ENCODE data around the gene TMEM106A.
"Not testable (repeated sequence)": the region's sequence is repeated elsewhere in the genome, so short reads cannot be mapped to it uniquely, and the experiment has no call there.

TMEM106A gene

DNA sequence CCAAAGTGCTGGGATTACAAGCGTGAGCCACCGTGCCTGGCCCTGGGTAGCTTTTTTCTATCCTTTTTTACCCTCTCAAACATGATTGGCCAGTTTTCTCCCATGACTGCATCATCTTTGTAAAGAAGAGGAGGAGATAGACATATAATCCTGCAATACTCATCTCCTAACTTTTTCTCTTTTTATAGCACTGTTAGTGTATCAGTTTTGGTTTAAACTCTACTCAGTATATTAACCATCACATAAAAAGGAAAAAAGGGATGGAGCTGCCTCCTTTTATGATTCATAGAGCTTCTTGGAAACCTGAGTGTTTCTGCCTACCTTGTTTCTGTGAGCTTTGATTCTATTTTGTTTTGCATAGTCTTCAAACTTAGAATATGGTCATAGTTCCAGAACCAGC, 12.0 kb upstream of the TMEM106A start:
- in situ Hi-C loops (cut with MboI; ENCODE audit: low pct_unique_long_range_greater_than_20kb, low sequenced_read_pairs, unreplicated experiment): no loop called here
- DNase-seq (ENCODE audit: low spot score): no peak
- TF ChIP-seq, protein P1, sequence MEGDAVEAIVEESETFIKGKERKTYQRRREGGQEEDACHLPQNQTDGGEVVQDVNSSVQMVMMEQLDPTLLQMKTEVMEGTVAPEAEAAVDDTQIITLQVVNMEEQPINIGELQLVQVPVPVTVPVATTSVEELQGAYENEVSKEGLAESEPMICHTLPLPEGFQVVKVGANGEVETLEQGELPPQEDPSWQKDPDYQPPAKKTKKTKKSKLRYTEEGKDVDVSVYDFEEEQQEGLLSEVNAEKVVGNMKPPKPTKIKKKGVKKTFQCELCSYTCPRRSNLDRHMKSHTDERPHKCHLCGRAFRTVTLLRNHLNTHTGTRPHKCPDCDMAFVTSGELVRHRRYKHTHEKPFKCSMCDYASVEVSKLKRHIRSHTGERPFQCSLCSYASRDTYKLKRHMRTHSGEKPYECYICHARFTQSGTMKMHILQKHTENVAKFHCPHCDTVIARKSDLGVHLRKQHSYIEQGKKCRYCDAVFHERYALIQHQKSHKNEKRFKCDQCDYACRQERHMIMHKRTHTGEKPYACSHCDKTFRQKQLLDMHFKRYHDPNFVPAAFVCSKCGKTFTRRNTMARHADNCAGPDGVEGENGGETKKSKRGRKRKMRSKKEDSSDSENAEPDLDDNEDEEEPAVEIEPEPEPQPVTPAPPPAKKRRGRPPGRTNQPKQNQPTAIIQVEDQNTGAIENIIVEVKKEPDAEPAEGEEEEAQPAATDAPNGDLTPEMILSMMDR (IDR thresholded peaks at IDR 0.05; ENCODE audit: extremely low read depth, insufficient read depth, missing control alignments): no peak

DNA sequence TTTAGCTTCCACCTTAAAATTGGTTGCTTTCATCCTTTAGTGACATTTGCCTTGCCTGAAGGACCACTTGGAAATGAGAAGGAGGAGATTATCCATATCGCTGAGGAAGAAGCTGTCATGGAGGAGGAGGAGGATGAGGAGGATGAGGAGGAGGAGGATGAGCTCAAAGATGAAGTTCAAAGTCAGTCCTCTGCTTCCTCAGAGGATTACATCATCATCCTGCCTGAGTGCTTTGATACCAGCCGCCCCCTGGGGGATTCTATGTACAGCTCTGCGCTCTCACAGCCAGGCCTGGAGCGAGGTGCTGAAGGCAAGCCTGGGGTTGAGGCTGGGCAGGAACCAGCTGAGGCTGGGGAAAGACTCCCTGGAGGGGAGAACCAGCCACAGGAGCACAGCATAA, 11.5 kb upstream of the TMEM106A start:
- in situ Hi-C loops (cut with MboI; ENCODE audit: low pct_unique_long_range_greater_than_20kb, low sequenced_read_pairs, unreplicated experiment): no loop called here
- TF ChIP-seq, protein P1 (IDR thresholded peaks at IDR 0.05; ENCODE audit: extremely low read depth, insufficient read depth, missing control alignments): no peak
- no peak for DNase-seq (ENCODE audit: low spot score)

DNA sequence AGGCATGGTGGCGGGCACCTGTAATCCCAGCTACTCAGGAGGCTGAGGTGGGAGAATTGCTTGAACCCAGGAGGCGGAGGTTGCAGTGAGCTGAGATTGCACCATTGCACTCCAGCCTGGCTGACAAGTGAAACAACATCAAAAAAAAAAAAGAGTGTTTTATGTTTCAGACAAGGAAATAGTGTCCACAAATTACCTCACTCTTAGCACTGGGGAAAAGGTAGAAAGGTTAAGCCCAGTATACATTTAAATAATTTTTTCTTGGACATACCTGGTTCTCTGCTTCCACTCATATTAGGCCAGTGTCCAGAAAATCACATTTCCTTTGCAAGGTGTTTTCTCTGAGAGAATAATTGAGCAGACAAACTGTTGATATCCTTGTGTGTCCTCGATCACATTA, 8.7 kb upstream of the TMEM106A start:
- in situ Hi-C loops (cut with MboI; ENCODE audit: low pct_unique_long_range_greater_than_20kb, low sequenced_read_pairs, unreplicated experiment); DNase-seq (ENCODE audit: low spot score): not testable (repeated sequence)

DNA sequence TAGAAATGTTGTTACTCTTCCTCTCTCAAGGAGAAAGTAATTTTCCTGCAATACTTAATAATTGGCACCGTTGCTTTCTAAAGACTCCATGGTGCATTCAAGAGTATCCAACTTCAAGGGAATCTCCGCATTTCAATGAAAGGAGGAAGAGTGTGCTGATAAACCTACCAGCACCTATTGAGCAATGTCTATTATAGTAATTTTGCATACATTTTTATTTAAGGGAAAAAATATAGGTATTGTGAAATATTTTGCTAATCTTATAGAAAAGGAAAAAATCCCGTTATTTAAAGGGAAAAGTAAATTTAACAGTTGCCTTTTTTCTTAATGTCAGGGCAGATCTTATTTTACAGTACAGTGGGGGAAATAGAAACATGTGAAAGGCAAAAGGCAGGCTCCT, 1.1 kb upstream of the TMEM106A start:
- TF ChIP-seq, protein P1 (IDR thresholded peaks at IDR 0.05; ENCODE audit: extremely low read depth, insufficient read depth, missing control alignments): no peak
- DNase-seq (ENCODE audit: low spot score): no peak
- in situ Hi-C loops (cut with MboI; ENCODE audit: low pct_unique_long_range_greater_than_20kb, low sequenced_read_pairs, unreplicated experiment): no loop called here

DNA sequence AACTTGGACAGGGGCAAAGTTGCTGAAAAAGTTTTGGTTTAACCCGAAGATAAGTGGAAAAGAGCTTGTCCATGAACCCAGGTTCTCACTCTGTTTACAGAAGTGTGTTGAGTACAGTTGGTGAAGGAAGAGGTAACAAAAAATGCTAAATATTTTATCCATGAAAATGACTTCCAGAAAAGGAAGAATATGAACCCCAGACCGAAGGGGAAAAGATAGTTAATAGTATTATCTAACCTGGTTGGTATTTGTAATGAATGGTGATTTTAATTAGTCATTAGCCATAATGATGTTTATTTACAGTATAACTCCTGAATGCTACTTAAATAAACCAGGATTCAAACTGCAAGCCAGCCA, 574 bp upstream of the TMEM106A start:
- no peak for DNase-seq (ENCODE audit: low spot score)
- in situ Hi-C loops (cut with MboI; ENCODE audit: low pct_unique_long_range_greater_than_20kb, low sequenced_read_pairs, unreplicated experiment): no loop called here
- TF ChIP-seq, protein P1 (IDR thresholded peaks at IDR 0.05; ENCODE audit: extremely low read depth, insufficient read depth, missing control alignments): no peak

DNA sequence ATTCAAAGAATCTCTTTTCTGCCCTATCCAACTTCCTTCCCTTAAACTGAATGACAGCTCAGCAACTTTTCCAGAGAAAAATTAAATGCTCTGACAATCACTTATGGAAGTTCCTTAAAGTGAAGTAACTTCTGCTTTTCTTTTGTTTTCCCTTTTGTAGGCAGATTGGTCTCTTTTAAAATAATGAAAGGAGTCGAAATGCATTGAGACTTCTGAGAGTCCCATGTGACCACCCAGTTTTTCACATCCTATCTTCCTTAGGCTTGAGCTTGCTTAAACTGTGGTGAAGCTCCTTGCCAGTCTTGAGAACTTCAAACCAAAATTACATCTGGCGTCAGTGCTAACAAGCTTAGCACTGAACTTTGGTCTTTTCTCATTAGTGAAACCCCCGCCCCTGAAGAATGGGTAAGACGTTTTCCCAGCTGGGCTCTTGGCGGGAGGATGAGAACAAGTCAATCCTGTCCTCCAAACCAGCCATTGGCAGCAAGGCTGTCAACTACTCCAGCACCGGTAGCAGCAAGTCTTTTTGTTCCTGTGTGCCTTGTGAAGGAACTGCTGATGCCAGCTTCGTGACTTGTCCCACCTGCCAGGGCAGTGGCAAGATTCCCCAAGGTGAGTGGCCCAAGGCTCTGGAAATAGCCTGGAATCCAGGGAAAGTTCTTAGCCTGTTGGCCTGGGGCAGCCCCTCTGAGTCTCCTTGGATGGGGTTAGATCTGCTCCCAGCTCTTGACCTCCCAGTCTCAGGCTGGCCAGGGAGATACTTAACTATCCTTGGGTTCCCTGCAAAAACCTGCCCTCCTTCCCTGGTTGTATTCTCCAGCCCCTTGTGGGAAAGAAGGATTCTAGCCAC, 1.2 kb downstream of the TMEM106A start:
- TF ChIP-seq, protein P1 (IDR thresholded peaks at IDR 0.05; ENCODE audit: extremely low read depth, insufficient read depth, missing control alignments): no peak
- DNase-seq (ENCODE audit: low spot score): no peak
- in situ Hi-C loops (cut with MboI; ENCODE audit: low pct_unique_long_range_greater_than_20kb, low sequenced_read_pairs, unreplicated experiment): no loop called here

DNA sequence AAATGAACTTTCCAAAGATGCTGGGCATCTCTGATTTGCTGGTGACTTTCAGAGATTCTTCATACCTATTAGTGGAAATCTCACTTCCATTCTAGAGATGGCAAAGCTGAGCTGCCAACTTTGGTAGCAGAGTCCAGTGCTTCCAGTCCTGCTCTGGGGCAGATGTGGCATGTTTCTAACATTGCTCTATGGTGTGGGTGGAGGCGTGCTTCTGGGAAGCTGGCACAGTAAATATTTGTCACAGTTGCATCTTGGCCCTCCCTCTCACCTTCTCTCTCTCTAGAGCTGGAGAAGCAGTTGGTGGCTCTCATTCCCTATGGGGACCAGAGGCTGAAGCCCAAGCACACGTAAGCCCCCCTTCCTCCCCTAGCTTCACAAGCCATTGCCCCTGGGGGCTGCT, 1.9 kb downstream of the TMEM106A start:
- TF ChIP-seq, protein P1 (IDR thresholded peaks at IDR 0.05; ENCODE audit: extremely low read depth, insufficient read depth, missing control alignments): no peak
- in situ Hi-C loops (cut with MboI; ENCODE audit: low pct_unique_long_range_greater_than_20kb, low sequenced_read_pairs, unreplicated experiment): no loop called here
- no peak for DNase-seq (ENCODE audit: low spot score)
